SJCRH30 (cell line): ENCODE results near the gene DENND4A. TPM values are rescaled to one million over a fixed set of nuclear protein-coding genes. Genes with fewer than 3 reads are reported as not detected.
"Not testable (repeated sequence)": the region's sequence is repeated elsewhere in the genome, so short reads cannot be mapped to it uniquely, and the experiment has no call there.

ENCODE experiments used
- DNase-seq, 2 experiments: peaks; one replicate each; pipeline ENCODE4 v3.0.0-alpha.2; 2015 to 2020
- H3K27ac ChIP-seq: fragments of 250-450 bp; sonication (Bioruptor Pico); 2 replicates; pipeline ENCODE4 v1.5.1; 2020; ENCODE audit warnings: mild to moderate bottlenecking, moderate library complexity
- H3K27me3 ChIP-seq: fragments of 250-450 bp; sonication (Bioruptor Pico); 2 replicates; pipeline ENCODE4 v1.5.1; 2020; ENCODE audit warnings: mild to moderate bottlenecking, moderate library complexity
- H3K36me3 ChIP-seq: fragments of 250-450 bp; sonication (Bioruptor Pico); 2 replicates; pipeline ENCODE4 v1.5.1; 2020; ENCODE audit warnings: mild to moderate bottlenecking, moderate library complexity
- H3K4me1 ChIP-seq: fragments of 250-450 bp; sonication (Bioruptor Pico); 2 replicates; pipeline ENCODE4 v1.5.1; 2020; ENCODE audit warnings: mild to moderate bottlenecking, moderate library complexity
- H3K4me3 ChIP-seq: fragments of 250-450 bp; sonication (Bioruptor Pico); 2 replicates; pipeline ENCODE4 v1.5.1; 2020; ENCODE audit warnings: mild to moderate bottlenecking, moderate library complexity
- H3K9me3 ChIP-seq: fragments of 250-450 bp; sonication (Bioruptor Pico); replicated peaks from 2 replicates; pipeline ENCODE4 v1.5.1; 2020; ENCODE audit warnings: mild to moderate bottlenecking, moderate library complexity
- total RNA-seq: library from RNA; depleted of rRNA; stranded (reverse); fragments of >200 nt; shearing (Covaris generic); gene quantifications from 2 replicates; pipeline ENCODE4 v1.2.3, GENCODE V29; 2014

DENND4A gene
- total RNA-seq, 1 experiment from 2014 or later: 26.4 TPM

DNA sequence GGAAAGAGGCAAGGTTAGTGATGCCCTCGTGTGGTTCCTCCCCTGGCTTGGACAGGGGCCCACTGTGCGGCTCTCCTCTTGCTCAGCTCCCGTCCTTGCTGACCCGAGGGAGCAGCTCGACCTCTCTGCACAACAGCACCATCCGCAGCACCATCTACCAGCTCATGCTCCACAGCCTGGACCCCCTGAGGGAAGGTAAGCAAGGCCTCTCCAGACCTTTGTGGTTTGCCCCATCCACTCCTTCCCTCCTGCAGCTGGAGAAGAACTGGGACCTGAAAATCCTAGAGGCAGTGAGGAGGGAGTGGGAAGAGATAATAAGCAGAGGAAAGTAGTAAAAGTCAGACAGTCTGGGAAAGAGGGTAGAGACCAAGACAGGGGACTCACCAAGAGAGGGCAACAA lies 152.6 kb downstream of the DENND4A start:
- H3K27ac ChIP-seq: no peak overlapping the region
- H3K4me3 ChIP-seq: no peak overlapping the region
- H3K36me3 ChIP-seq: no peaks in the 10 kb centered on the region
- DNase-seq: no peak
- no peaks in the 10 kb centered on the region for H3K9me3 ChIP-seq
- H3K4me1 ChIP-seq: no peaks in the 10 kb centered on the region; the same call in 1 of the 2 replicates
- H3K27me3 ChIP-seq: no peaks in the 10 kb centered on the region

DNA sequence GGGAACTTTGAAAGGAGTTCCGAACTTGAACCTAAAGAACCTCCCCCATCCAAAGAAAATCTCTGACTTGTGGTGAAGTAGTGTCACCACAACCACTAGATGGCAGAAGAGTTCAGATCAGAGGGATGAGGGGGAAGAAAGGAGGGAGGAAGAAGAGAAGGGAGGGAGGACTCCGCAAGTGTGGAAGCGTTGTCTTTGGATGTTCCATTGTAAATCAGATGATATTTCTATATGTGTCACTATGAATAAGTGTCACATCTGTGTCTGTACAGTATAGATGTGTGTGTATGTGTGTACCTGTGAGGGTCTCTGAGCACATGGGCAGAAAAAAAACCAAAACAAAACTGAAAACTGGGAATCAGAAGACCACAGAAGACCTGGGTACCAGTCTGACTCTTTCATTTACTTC lies 153.4 kb downstream of the DENND4A start:
- H3K27me3 ChIP-seq: no peaks in the 10 kb centered on the region
- no peaks in the 10 kb centered on the region; the same call in 1 of the 2 replicates for H3K4me1 ChIP-seq
- H3K36me3 ChIP-seq: no peaks in the 10 kb centered on the region
- H3K27ac ChIP-seq: no peak overlapping the region
- no peak overlapping the region for H3K4me3 ChIP-seq
- no peaks in the 10 kb centered on the region for H3K9me3 ChIP-seq
- peak; percentile 45 to 83 for DNase-seq

DNA sequence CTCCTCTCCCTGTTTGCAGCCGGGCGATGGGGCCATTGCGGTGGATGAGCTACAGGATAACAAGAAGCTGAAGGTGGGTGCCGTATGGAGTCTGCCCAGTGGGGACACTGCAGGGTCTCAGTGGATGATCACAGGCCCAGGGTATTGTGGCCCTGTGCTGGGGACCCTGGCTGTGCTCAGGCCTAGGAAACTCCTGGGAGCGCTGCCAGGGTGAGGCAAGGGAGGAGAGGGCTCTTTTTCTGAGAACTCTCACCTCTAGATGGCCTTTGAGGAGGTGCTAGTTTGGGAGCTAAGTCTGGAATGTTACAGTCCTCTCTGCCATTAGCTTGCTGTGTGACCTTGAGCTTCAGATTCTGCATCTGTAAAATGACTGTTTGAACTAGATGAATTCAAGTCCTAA lies 154.0 kb downstream of the DENND4A start:
- Histone ChIP-seq H3K27ac (no peak overlapping the region), H3K4me3 (no peak overlapping the region), H3K36me3 (no peaks in the 10 kb centered on the region), H3K4me1 (no peaks in the 10 kb centered on the region; the same call in 1 of the 2 replicates), H3K27me3 (no peaks in the 10 kb centered on the region), H3K9me3 (no peaks in the 10 kb centered on the region)
- no peak for DNase-seq

DNA sequence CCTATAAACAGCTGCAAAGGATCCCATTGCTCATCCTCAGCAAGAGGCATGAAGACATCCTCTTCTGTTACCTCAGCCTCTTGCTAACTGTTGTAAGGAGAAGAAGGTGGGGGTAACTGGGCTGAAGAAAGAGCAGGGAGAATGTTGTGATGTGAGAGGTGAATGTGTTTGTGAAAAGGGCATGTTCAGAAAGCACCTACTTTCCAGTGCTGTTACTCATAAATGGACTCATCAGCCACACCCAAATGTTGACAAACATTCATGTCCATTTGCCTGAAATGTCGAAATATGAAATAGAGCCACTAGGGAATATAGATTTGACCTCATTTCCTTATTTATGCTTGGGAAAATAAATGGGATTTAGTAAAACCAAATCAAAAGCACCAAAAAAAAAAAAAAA lies 157.7 kb downstream of the DENND4A start:
- Histone ChIP-seq H3K27me3 (no peaks in the 10 kb centered on the region), H3K4me3 (no peak overlapping the region), H3K9me3 (no peaks in the 10 kb centered on the region), H3K36me3 (no peaks in the 10 kb centered on the region), H3K4me1 (no peaks in the 10 kb centered on the region; the same call in 1 of the 2 replicates), H3K27ac (no peak overlapping the region)
- no peak for DNase-seq

DNA sequence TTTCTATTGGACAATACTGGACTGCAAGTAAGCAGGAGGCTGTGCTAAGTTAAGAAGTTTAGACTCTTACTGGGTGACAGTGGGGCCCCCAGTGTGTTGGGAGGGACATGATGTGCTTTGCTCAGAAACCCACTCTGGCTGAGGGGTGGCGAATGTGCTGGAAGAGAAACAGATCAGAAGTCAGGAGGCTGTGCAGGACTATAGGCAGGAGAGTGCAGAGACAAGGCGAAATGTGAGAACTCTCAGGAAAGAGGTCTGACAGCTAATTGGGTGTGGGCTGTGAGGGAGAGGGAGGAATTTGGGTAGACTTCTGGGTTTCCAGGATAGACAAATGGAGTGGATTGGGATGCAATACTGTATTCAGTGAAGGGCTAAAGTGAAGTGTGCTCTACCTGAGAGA lies 158.3 kb downstream of the DENND4A start:
- peak in 1 of 2 experiments; percentile 26 for DNase-seq
- H3K36me3 ChIP-seq: no peaks in the 10 kb centered on the region
- no peaks in the 10 kb centered on the region; the same call in 1 of the 2 replicates for H3K4me1 ChIP-seq
- no peaks in the 10 kb centered on the region for H3K9me3 ChIP-seq
- H3K4me3 ChIP-seq: no peak overlapping the region
- no peaks in the 10 kb centered on the region for H3K27me3 ChIP-seq
- H3K27ac ChIP-seq: no peak overlapping the region

DNA sequence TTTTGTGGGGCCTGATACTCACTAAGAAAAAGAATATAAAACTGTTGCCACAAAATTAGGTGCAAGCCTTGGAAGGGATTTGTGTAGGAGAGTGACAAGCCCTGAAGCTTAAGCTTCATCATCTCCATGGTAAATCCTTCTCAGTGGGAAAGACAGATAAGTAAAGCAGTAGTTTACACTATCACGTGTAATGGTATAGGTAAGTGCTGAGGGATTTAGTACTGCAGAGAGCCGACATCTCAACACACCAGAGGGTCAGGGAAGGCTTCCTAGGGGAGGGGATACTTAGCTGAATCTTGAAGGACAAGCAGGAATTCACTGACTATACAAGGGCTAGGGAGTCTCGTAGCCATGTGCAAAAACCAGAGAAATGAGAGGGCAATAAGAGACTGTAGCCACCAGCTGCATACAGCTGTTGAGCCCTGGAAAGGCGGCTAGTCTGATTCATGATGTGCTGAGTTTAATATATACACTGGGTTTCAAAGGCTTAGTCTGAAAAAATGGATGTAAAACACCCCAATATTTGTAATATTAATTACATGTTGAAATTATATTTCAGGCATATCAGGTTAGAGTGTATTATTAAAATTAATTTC lies 159.2 kb downstream of the DENND4A start:
- H3K27ac ChIP-seq: no peak overlapping the region
- no peaks in the 10 kb centered on the region for H3K27me3 ChIP-seq
- no peak for DNase-seq
- no peaks in the 10 kb centered on the region for H3K9me3 ChIP-seq
- no peaks in the 10 kb centered on the region for H3K36me3 ChIP-seq
- no peaks in the 10 kb centered on the region for H3K4me1 ChIP-seq
- H3K4me3 ChIP-seq: no peak overlapping the region

DNA sequence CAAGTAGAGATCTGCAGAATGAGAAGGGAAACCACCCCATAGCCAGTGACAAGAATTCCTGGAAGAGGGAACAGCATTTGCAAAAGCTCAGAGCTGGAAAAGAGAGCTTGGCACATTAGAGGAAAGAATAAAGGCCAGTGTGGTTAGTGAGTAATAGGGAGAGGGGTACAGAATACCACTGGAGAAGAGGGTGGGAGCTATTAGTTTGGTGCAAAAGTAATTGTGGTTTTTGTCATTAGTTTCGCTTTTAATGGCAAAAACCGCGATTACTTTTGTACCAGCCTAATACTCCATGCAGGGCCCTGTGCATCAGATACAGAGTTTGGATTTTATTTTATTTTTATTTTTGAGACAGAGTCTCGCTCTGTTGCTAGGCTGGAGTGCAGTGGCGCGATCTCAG lies 160.6 kb downstream of the DENND4A start:
- Histone ChIP-seq H3K9me3 (no peaks in the 10 kb centered on the region), H3K27ac (no peak overlapping the region), H3K4me1 (no peaks in the 10 kb centered on the region), H3K36me3 (no peaks in the 10 kb centered on the region), H3K4me3 (no peak overlapping the region), H3K27me3 (no peaks in the 10 kb centered on the region)
- DNase-seq: no peak

DNA sequence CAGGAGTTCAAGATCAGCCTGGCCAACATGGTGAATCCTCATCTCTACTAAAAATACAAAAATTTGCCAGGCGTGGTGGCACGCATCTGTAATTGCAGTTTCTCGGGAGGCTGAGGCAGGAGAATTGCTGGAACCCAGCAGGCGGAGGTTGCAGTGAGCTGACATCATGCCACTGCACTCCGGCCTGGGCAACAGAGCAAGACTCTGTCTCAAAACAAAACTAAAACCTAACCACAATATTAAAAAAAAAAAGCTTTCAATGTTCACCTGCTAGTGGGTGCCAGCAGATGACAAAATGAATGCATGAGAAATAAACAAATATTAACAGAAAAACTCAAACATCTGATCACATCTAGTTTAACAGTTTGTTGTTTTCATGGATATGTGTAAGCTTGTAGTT lies 161.3 kb downstream of the DENND4A start:
- no peaks in the 10 kb centered on the region for H3K4me1 ChIP-seq
- no peaks in the 10 kb centered on the region for H3K9me3 ChIP-seq
- no peaks in the 10 kb centered on the region for H3K27me3 ChIP-seq
- H3K27ac ChIP-seq: no peak overlapping the region
- no peak for DNase-seq
- H3K4me3 ChIP-seq: no peak overlapping the region
- H3K36me3 ChIP-seq: no peaks in the 10 kb centered on the region

DNA sequence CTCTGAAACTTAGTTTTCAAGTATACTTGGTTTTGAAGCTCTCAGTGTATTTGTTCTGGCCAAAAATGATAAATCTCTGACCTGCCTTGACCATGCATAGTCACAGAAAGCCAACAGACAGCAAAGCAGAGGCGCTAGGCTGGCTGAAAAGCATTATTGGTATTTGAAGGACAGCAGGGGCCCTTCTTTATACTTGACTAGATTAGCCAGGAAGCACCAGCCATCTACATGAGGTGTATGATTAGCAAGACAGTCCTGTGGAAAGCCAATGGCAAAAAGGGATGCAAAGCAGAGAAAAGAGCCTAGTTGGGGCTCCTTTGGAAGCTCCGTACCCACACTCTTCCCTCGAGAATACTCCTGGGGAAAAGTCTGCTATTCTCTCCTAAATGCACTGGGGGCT lies 162.5 kb downstream of the DENND4A start:
- no peaks in the 10 kb centered on the region for H3K4me1 ChIP-seq
- H3K27me3 ChIP-seq: no peaks in the 10 kb centered on the region
- no peaks in the 10 kb centered on the region for H3K9me3 ChIP-seq
- DNase-seq: no peak
- no peak overlapping the region for H3K4me3 ChIP-seq
- H3K27ac ChIP-seq: no peak overlapping the region
- no peaks in the 10 kb centered on the region for H3K36me3 ChIP-seq

DNA sequence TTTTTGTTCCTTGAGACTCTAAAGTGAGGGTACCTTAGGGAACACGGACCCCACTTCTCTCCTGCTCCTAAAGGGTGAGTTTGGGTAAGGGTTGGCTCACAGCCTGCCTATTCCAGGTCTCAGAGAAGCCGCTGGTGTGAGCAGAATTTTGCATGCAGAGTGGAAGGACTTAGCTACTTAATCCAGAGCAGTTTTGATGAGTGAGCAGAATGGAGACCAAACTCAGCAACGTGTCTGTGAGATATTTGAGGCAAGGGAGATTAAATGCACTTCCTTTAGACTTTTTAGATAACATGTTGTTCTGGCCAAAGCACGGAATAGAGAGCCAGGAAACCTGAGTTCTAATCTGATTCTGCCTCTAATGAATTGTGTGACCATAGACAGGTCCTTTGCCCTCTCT lies 165.2 kb downstream of the DENND4A start:
- H3K27ac ChIP-seq: no peak overlapping the region
- no peaks in the 10 kb centered on the region for H3K36me3 ChIP-seq
- no peak overlapping the region for H3K4me3 ChIP-seq
- DNase-seq: no peak
- no peaks in the 10 kb centered on the region for H3K9me3 ChIP-seq
- no peaks in the 10 kb centered on the region for H3K27me3 ChIP-seq
- H3K4me1 ChIP-seq: no peaks in the 10 kb centered on the region

DNA sequence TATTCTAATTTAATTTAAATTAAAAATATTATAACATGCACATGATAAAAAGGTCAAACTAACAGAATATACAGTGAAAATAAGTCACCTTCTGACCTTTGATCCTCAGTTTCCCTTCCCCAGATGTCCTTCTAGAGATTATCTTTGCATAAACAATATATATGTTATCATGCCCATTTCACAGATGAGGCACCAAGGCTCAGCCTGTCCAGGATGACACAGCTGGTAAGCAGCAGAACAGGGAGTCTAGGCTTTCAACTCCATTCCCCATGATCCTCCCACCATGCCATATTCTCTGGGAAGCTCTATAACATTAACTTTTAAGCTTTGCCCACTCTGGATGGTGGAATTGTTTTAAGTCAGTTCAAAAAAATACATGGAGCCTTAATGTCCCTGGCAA lies 169.0 kb downstream of the DENND4A start:
- no peaks in the 10 kb centered on the region for H3K27me3 ChIP-seq
- H3K9me3 ChIP-seq: no peaks in the 10 kb centered on the region
- H3K4me3 ChIP-seq: no peak overlapping the region
- no peaks in the 10 kb centered on the region for H3K4me1 ChIP-seq
- H3K27ac ChIP-seq: no peak overlapping the region
- no peak for DNase-seq
- H3K36me3 ChIP-seq: no peaks in the 10 kb centered on the region

DNA sequence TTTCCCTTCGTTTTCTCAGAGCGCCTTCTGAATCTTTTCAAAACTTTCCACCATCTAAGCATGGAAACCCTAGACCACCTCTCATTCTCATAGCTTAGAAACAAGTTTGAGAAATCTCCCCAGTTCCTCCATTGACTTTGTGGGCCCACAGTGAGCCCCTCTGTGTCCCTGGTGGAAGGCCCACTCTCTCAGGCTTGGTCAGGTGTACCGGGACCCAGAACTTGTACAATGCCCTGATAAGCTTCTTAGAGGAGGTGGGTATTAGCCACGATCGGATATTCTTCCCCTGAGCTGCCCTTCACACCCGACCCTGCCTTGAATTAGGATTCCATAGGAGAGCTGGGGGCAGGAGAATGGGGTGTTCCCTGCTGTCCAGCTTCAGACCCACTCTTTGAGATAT lies 170.5 kb downstream of the DENND4A start, which contains the start of gene SLC24A1:
Gene SLC24A1 (plus strand): TSS at position 301 of the 400 bp plus-strand sequence. CDS start 2,143 bp downstream, outside the sequence.
- Histone ChIP-seq H3K4me3 (no peak within 1 kb of the TSS), H3K27me3 (no peaks in the 10 kb centered on the region), H3K36me3 (no peaks in the 10 kb centered on the region), H3K27ac (no peak within 1 kb of the TSS), H3K9me3 (no peaks in the 10 kb centered on the region), H3K4me1 (no peaks in the 10 kb centered on the region)
- DNase-seq: no peak

DNA sequence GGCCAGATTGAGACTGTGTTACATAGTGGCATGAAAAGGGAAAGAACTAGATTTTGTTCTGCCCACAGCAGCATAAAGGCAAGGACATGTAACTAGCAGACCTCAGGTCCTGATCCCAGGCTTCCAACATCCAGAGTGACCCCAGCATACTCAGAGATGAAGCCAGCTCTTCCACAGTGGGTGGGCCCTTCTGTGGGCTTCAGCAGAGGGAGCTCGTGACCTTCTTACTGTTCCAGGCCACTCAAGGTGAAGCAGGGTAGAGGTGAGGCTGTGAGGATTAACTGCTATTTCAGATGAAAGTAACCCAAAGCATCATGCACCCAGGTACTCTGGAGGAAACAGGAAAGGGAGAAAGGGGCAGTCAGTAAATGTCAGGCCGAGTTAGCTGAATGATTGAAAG lies 171.3 kb downstream of the DENND4A start:
- Histone ChIP-seq H3K4me3 (no peak overlapping the region), H3K9me3 (no peaks in the 10 kb centered on the region), H3K36me3 (no peaks in the 10 kb centered on the region), H3K4me1 (no peaks in the 10 kb centered on the region), H3K27me3 (no peaks in the 10 kb centered on the region), H3K27ac (no peak overlapping the region)
- DNase-seq: no peak

DNA sequence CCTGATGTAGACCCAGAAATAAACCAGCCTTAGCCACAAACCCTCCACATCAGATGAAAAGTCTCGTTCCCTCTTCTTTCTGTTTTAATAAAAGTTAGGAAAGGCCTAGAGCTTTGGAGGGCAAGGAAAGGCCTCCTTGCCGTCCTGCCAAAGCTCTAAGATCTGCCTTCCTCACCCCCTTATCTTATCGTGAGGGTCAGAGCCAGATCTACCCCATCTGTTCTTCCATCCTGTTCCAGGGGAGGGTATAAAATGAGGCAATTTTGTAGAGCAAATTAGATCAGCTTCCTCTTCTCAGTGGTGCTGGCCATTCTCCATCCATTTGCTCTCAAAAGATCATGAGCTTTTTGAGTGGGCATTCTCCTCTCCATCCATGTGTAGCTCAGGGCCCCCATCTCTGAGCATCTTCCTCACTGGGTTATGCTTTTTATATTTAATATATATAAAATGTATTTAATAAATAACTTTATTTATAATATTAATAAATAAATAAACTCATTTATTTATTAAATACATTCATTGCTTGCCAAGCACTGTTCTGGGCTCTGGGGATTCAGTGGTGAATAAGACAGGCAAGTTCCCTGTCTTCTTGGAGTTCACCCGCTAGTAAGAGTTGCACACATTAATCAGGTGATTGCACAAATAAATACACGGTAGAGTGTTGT lies 172.3 kb downstream of the DENND4A start:
- DNase-seq: no peak
- H3K36me3 ChIP-seq: no peaks in the 10 kb centered on the region
- H3K9me3 ChIP-seq: no peaks in the 10 kb centered on the region
- H3K27me3 ChIP-seq: no peaks in the 10 kb centered on the region
- H3K27ac ChIP-seq: no peak overlapping the region
- no peaks in the 10 kb centered on the region for H3K4me1 ChIP-seq
- no peak overlapping the region for H3K4me3 ChIP-seq

DNA sequence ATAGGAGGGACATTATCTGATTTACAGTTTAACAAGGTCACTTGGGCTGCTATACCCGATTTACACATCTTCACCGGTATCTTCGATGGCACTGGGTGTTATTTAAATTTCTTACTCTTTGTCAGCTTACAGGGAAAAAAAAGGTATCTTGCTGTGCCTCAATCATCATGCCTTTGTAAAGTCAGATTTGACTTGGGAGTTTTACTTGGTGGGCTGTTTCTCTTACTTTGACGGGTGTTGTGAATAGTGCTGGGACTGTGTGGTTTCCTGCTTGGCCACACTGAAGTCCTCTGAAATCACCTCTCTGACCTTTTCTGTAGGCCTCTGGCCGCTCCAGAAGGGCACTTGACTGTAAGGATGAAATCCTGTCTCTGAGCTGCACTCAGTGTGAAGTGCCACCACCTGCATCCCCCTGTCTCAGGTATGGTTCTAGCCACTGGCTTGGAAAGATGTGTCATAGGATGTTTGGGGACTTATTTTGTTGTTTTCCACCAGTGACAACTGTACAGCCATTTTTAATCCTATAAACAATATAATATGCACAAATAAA lies 173.5 kb downstream of the DENND4A start:
- H3K27me3 ChIP-seq: no peaks in the 10 kb centered on the region
- H3K27ac ChIP-seq: no peak overlapping the region
- no peak overlapping the region for H3K4me3 ChIP-seq
- no peak for DNase-seq
- no peaks in the 10 kb centered on the region for H3K36me3 ChIP-seq
- H3K9me3 ChIP-seq: no peaks in the 10 kb centered on the region
- H3K4me1 ChIP-seq: no peaks in the 10 kb centered on the region

DNA sequence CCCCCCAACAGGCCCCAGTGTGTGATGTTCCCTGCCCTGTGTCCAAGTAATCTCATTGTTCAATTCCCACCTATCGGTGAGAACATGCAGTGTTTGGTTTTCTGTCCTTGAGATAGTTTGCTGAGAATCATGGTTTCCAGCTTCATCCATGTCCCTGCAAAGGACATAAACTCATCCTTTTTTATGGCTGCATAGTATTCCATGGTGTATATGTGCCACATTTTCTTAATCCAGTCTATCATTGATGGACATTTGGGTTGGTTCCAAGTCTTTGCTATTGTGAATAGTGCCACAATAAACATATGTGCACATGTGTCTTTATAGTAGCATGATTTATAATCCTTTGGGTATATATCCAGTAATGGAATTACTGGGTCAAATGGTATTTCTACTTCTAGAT lies 176.2 kb downstream of the DENND4A start:
- DNase-seq, H3K4me3 ChIP-seq, H3K4me1 ChIP-seq: not testable (repeated sequence)

More for the DNA sequence above, 176.2 kb downstream of the DENND4A start:
- not testable (repeated sequence) for H3K9me3 ChIP-seq, H3K36me3 ChIP-seq, H3K27ac ChIP-seq, H3K27me3 ChIP-seq
